COR-L47 (cell line): Measurements from ENCODE around the gene LCE1D.

Source experiments
- DNase-seq: peaks from one replicate; lab custom pipeline; 2025; lab: John Stamatoyannopoulos, UW

The LCE1D gene

GRCh38 chr1:152796421-152796820 is at the start of gene LCE1D:
Gene LCE1D (plus strand): TSS chr1:152796721. CDS start chr1:152797795, 1,074 bp downstream.
- DNase-seq: no peak

- DNase-seq: no peak
These were observed 48.7 kb upstream of the LCE1D start for GRCh38 chr1:152747831-152748230.

GRCh38 chr1:152752225-152752624 is 44.3 kb upstream of the LCE1D start:
- no peak for DNase-seq

GRCh38 chr1:152753586-152753985 is 42.9 kb upstream of the LCE1D start:
- no peak for DNase-seq

- DNase-seq: no peak
These were observed 39.6 kb upstream of the LCE1D start for GRCh38 chr1:152756872-152757271.

GRCh38 chr1:152757747-152758146 is 38.8 kb upstream of the LCE1D start, which contains the start of gene KPRP:
Gene KPRP (plus strand): TSS chr1:152758025. CDS start chr1:152759589, 1,564 bp downstream.
- DNase-seq: no peak

GRCh38 chr1:152758636-152759035 is 37.9 kb upstream of the LCE1D start:
- no peak for DNase-seq

- DNase-seq: no peak
These were observed 36.9 kb upstream of the LCE1D start for GRCh38 chr1:152759453-152760173.

- DNase-seq: no peak
These were observed 35.9 kb upstream of the LCE1D start for GRCh38 chr1:152760551-152761190.

GRCh38 chr1:152761609-152762213 is 34.8 kb upstream of the LCE1D start:
- DNase-seq: no peak

- DNase-seq: no peak
These were observed 27.5 kb upstream of the LCE1D start for GRCh38 chr1:152768847-152769533.

GRCh38 chr1:152770411-152770810 is 26.1 kb upstream of the LCE1D start:
- DNase-seq: no peak

- DNase-seq: no peak
These were observed 21.6 kb upstream of the LCE1D start, which contains the start of gene LCE1F for GRCh38 chr1:152774875-152775274. Gene LCE1F (plus strand): TSS chr1:152775140. CDS start chr1:152776372, 1,232 bp downstream.

- DNase-seq: no peak
These were observed 20.2 kb upstream of the LCE1D start for GRCh38 chr1:152776361-152776760.

- no peak for DNase-seq
These were observed 18.9 kb upstream of the LCE1D start for GRCh38 chr1:152777510-152778137.

GRCh38 chr1:152783095-152783494 is 13.4 kb upstream of the LCE1D start:
- DNase-seq: no peak

GRCh38 chr1:152786077-152786476 is 10.4 kb upstream of the LCE1D start, which contains the start of gene LCE1E:
Gene LCE1E (plus strand): TSS chr1:152786257. CDS start chr1:152787300, 1,043 bp downstream.
- DNase-seq: no peak

- DNase-seq: no peak
These were observed 835 bp upstream of the LCE1D start for GRCh38 chr1:152795686-152796085.

GRCh38 chr1:152801333-152801732 is 4.8 kb downstream of the LCE1D start:
- no peak for DNase-seq

GRCh38 chr1:152806576-152806975 is 10.1 kb downstream of the LCE1D start, which contains the start of gene LCE1C:
Gene LCE1C (minus strand): TSS chr1:152806651. CDS start chr1:152805478, 1,173 bp downstream.
- DNase-seq: no peak

GRCh38 chr1:152811050-152811449 is 14.5 kb downstream of the LCE1D start:
- DNase-seq: no peak

GRCh38 chr1:152811671-152812070 is 15.2 kb downstream of the LCE1D start, which contains the start of gene LCE1B:
Gene LCE1B (plus strand): TSS chr1:152811971. CDS start chr1:152812447, 476 bp downstream.
- no peak for DNase-seq
